ENCODE data around the gene SH3BP2.
"Not testable (repeated sequence)": the region's sequence is repeated elsewhere in the genome, so short reads cannot be mapped to it uniquely, and the experiment has no call there.

Gene SH3BP2

DNA sequence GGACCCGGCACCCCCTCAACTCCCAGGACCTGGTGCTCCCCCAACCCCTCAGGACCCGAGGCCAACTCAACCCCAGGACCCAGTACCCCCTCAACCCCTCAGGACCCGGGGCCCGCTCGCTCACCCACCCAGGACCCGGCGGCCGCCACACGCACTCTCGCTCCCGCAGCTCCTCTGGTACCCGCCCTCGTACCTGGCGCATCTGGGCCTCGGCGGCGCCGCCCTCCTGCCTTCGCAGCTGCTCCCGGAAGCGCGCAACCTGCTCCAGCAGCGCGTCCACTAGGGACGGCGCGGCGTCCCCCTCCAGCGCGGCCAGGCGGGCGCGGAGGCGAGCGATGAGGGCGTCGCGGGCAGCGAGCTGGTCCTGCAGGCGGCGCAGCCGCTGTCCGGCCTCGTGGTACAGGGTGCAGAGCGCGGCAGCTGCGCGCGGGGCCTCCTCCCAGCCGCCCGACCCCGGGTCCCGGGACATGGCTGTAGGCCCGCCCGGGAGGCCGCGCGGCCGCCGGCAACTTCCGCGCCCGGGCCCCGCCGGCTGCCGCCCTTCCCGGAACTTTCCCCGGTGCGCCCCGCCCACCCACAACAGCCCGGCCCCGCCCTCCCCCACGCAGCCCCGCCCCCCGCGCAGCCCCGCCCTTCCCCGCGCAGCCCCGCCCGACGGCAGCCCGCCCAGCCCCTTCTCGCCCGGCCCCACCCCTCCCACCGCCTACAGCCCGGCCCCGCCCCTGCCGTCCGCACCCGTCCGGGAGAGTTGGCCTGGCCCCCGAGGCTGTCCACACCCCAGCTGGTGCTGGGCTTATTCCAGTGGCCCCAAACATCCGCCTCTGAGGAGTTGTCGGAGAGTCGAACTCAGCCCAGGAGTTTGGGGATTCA, 36.8 kb upstream of the SH3BP2 start, which contains the start of gene TNIP2:
Gene TNIP2, minus strand, starts transcription at position 516 of the 870 bp plus-strand sequence. Its CDS starts 47 bp downstream, at position 469.
- TF ChIP-seq, protein P1, sequence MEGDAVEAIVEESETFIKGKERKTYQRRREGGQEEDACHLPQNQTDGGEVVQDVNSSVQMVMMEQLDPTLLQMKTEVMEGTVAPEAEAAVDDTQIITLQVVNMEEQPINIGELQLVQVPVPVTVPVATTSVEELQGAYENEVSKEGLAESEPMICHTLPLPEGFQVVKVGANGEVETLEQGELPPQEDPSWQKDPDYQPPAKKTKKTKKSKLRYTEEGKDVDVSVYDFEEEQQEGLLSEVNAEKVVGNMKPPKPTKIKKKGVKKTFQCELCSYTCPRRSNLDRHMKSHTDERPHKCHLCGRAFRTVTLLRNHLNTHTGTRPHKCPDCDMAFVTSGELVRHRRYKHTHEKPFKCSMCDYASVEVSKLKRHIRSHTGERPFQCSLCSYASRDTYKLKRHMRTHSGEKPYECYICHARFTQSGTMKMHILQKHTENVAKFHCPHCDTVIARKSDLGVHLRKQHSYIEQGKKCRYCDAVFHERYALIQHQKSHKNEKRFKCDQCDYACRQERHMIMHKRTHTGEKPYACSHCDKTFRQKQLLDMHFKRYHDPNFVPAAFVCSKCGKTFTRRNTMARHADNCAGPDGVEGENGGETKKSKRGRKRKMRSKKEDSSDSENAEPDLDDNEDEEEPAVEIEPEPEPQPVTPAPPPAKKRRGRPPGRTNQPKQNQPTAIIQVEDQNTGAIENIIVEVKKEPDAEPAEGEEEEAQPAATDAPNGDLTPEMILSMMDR (IDR thresholded peaks at IDR 0.05; ENCODE audit: low read depth, low read length): 0 out of 2 replicates have a peak, but pooled peaks have one; percentile 22
- no peaks in the 10 kb centered on the region for H3K27me3 ChIP-seq
- no peaks in the 10 kb centered on the region for H3K9me3 ChIP-seq
- H3K4me3 ChIP-seq (ENCODE audit: low read depth, low read length): peak within 1 kb of the TSS; percentile 74
- H3K36me3 ChIP-seq: no peaks in the 10 kb centered on the region
- H3K4me1 ChIP-seq: peaks cover 5% of the 10 kb centered on the region
- peak; percentile 86 for DNase-seq

DNA sequence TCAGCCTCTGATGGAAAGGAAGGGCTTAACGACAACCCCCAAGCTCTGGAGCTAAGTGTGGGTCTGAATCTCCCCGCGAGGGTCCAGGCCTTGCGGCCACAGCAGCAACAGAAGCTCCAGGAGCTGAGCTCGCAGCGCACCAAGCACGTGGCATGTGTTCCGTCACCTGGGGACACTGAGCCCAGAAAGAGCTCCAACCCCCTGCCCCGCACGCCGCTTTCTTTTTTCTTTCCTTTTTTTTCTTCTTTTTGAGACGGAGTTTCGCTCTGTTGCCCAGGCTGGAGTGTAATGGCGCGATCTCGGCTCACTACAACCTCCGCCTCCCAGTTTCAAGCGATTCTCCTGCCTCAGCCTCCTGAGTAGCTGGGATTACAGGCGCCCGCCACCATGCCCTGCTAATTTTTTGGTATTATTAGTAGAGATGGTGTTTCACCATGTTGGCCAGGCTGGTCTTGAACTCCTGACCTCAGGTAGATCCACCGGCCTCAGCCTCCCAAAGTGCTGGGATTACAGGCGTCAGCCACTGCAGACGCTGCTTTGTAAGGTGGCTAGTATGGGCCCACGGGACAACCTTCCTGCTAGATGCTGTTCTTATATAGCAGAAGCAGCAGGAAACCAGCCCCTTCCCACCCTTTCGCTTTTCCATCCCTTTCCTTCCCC, 36.1 kb upstream of the SH3BP2 start:
- DNase-seq: no peak
- Histone ChIP-seq H3K27me3 (no peaks in the 10 kb centered on the region), H3K4me3 (ENCODE audit: low read depth, low read length) (peak overlapping the region; percentile 45), H3K4me1 (peaks cover 5% of the 10 kb centered on the region), H3K36me3 (no peaks in the 10 kb centered on the region), H3K9me3 (no peaks in the 10 kb centered on the region)
- TF ChIP-seq, protein P1 (IDR thresholded peaks at IDR 0.05; ENCODE audit: low read depth, low read length): no peak

DNA sequence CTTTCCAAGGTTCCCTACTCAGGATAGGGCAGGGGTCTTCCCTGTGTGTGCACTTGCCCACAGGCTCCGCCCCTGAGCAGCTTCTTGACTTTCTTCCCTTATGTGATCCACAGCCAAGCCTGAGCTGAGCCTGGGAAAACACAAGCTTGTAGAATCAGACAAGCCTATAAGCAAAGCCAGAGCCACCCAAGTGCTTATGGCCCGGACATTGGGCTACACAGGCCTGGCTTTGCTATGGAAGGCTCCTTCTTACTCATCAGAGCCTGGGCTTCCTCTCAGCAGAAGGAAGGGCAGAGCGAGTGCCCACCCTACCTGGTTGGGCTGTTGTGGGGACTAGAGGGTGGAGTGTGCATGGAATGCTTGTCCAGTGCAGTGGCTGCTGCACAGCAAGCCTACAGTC, 35.5 kb upstream of the SH3BP2 start:
- H3K4me3 ChIP-seq (ENCODE audit: low read depth, low read length): no peak overlapping the region
- H3K9me3 ChIP-seq: no peaks in the 10 kb centered on the region
- peaks cover 5% of the 10 kb centered on the region for H3K4me1 ChIP-seq
- TF ChIP-seq, protein P1 (IDR thresholded peaks at IDR 0.05; ENCODE audit: low read depth, low read length): no peak
- DNase-seq: no peak
- H3K27me3 ChIP-seq: no peaks in the 10 kb centered on the region
- H3K36me3 ChIP-seq: no peaks in the 10 kb centered on the region

DNA sequence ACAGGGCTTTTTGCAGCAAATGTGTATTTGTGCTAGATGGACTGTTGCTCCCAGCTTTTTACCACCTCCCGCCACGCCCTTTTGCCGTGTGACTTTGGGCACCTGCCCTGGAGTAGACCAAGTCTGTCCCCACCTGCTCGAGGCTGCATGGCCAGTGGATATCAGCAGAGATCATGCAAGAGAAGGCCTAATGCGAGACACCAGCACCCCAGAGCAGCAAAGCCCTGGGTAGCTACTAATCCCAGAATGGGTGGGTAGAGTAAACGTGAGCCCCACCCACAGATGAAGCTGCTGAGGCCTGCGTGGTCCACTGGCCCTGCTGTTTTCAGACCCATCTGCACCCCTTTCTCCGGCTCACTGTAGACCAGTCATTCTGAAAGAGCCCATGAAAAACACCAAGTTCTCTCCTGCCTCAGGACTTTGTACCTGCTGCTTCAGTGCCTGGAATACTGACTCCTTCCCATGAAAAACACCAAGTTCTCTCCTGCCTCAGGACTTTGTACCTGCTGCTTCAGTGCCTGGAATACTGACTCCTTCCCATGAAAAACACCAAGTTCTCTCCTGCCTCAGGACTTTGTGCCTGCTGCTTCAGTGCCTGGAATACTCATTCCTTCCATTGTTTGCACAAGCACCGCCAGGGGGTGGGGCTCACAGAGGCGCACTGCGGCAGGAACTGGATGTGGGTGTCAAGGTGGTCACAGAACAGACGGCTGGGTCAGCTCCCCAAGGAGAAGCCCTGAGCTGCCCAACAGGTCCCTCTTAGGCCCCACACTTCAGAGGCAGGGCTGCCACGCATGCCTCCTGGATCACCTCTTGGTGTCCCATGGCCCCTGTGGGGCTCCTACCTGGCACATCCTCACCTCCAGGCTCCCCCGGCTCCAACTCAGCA, 31.6 kb upstream of the SH3BP2 start:
- no peaks in the 10 kb centered on the region for H3K9me3 ChIP-seq
- no peak overlapping the region for H3K4me3 ChIP-seq (ENCODE audit: low read depth, low read length)
- no peak for DNase-seq
- H3K27me3 ChIP-seq: no peaks in the 10 kb centered on the region
- TF ChIP-seq, protein P1 (IDR thresholded peaks at IDR 0.05; ENCODE audit: low read depth, low read length): no peak
- H3K36me3 ChIP-seq: no peaks in the 10 kb centered on the region
- peaks cover 3% of the 10 kb centered on the region for H3K4me1 ChIP-seq

DNA sequence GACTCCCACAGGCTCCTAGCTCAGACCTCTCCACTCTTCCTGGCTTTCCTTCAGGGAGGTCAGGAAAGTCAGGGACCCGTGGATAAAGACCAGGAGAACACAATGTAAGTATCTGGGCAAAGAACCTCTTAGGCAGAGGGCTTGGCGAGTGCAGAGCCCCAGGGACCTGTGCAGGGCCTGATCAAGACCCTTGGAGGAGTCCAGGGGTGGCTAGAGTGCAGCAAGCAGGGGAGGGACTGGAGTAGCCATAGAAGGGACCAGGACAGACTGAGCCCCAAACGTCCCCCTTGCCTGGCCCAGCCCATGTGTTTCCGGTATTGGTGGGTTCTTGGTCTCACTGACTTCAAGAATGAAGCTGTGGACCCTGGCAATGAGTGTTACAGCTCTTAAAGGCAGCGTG, 30.8 kb upstream of the SH3BP2 start:
- Histone ChIP-seq H3K4me1 (no peaks in the 10 kb centered on the region), H3K36me3 (no peaks in the 10 kb centered on the region), H3K27me3 (no peaks in the 10 kb centered on the region), H3K4me3 (ENCODE audit: low read depth, low read length) (no peak overlapping the region), H3K9me3 (no peaks in the 10 kb centered on the region; the same call in 1 of the 2 replicates)
- TF ChIP-seq, protein P1 (IDR thresholded peaks at IDR 0.05; ENCODE audit: low read depth, low read length): no peak
- no peak for DNase-seq

DNA sequence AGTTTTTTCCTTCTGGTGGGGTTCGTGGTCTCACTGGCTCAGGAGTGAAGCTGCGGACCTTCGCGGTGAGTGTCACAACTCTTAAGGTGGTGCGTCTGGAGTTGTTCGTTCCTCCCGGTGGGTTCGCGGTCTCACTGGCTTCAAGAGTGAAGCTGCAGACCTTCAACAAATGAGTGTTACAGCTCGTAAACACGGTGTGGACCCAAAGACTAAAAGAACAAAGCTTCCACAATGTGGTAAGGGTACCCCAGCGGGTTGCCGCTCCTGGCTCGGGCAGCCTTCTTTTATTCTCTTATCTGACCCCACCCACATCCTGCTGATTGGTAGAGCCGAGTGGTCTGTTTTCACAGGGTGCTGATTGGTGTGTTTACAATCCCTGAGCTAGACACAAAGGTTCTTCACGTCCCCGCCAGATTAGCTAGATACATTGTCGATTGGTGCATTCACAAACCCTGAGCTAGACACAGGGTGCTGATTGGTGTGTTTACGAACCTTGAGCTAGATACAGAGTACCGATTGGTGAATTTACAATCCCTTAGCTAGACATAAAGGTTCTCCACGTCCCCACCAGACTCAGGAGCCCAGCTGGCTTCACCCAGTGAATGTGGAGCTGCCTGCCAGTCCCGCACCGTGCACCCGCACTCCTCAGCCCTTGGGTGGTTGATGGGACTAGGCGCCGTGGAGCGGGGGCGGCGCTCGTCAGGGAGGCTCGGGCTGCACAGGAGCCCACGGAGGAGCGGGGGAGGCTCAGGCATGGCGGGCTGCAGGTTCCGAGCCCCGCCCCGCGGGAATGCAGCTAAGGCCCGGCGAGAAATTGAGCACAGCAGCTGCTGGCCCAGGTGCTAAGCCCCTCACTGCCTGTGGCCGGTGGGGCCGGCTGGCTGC, 30.2 kb upstream of the SH3BP2 start:
- not testable (repeated sequence) for H3K27me3 ChIP-seq; H3K4me3 ChIP-seq (ENCODE audit: low read depth, low read length); H3K4me1 ChIP-seq; H3K9me3 ChIP-seq; H3K36me3 ChIP-seq; DNase-seq
